C4-2B (cell line): ENCODE measurements around the gene L3MBTL1.
"Not testable (repeated sequence)": the region's sequence is repeated elsewhere in the genome, so short reads cannot be mapped to it uniquely, and the experiment has no call there.

Experiments
- H3K27ac ChIP-seq: fragments of 450-650 bp; 2 replicates; pipeline ENCODE4 v1.5.1; 2017
- ZFX ChIP-seq: fragments of 450-650 bp; IDR thresholded peaks from 2 replicates; pipeline ENCODE4 v1.6.1; 2017
- TF ChIP-seq, protein P1 (sequence below): fragments of 450-650 bp; conservative IDR thresholded peaks from 2 replicates; pipeline ENCODE4 v1.5.1; 2017; ENCODE audit warnings: mild to moderate bottlenecking

L3MBTL1 gene

DNA sequence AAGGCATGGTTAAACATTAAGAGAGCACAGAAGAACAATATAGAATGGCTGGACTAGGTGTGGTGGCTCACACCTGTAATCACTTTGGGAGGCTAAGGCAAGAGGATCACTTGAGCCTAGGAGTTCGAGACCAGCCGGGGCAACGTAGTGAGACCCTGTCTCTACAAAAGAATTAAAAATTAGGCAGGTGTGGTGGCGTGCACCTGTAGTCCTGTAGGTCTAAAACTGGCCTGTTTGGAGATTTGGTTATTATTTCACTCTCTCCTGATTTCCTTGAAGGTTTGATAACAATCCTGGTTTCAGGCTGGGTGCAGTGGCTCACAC is 34.2 kb upstream of the L3MBTL1 start:
- TF ChIP-seq, protein P1, sequence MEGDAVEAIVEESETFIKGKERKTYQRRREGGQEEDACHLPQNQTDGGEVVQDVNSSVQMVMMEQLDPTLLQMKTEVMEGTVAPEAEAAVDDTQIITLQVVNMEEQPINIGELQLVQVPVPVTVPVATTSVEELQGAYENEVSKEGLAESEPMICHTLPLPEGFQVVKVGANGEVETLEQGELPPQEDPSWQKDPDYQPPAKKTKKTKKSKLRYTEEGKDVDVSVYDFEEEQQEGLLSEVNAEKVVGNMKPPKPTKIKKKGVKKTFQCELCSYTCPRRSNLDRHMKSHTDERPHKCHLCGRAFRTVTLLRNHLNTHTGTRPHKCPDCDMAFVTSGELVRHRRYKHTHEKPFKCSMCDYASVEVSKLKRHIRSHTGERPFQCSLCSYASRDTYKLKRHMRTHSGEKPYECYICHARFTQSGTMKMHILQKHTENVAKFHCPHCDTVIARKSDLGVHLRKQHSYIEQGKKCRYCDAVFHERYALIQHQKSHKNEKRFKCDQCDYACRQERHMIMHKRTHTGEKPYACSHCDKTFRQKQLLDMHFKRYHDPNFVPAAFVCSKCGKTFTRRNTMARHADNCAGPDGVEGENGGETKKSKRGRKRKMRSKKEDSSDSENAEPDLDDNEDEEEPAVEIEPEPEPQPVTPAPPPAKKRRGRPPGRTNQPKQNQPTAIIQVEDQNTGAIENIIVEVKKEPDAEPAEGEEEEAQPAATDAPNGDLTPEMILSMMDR: no peak
- TF ChIP-seq ZFX: no peak
- H3K27ac ChIP-seq: no peak overlapping the region

DNA sequence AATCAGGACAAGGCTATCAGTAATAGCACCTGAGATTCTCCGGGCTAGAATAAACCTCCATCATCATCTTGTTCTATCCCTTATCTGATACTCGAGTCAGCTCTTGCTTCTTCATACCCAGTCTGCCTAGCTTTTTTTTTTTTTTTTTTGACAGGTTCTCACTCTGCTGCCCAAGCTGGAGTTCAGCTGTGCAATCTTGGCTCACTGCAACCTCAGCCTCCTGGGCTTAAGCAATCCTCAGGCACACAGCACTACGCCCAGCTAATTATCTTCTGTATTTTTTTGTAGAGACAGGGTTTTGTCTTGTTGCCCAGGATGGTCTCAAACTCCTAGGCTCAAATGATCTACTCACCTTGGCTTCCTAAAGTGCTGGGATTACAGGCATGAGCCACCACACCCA is 30.3 kb upstream of the L3MBTL1 start:
- H3K27ac ChIP-seq: no peak overlapping the region
- TF ChIP-seq, protein P1: no peak
- TF ChIP-seq ZFX: no peak

DNA sequence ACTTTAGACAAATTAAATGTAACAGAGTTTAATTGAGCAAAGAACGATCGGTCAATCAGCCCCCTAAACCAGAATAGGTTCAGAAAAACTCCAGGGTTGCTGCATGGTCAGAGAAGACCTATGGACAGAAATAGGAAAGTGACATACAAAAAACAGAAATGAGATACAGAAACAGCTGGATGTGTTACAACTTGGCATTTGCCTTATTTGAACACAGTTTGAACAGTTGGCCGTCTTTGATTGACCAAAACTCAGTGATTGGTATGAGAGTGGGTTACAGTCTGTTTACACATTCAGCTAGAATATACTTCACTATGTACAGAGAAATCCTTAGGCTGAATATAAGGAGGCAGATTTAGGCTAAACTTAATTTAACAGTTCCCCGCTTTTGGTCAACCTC is 29.9 kb upstream of the L3MBTL1 start:
- TF ChIP-seq, protein P1: no peak
- TF ChIP-seq ZFX: no peak
- no peak overlapping the region for H3K27ac ChIP-seq

DNA sequence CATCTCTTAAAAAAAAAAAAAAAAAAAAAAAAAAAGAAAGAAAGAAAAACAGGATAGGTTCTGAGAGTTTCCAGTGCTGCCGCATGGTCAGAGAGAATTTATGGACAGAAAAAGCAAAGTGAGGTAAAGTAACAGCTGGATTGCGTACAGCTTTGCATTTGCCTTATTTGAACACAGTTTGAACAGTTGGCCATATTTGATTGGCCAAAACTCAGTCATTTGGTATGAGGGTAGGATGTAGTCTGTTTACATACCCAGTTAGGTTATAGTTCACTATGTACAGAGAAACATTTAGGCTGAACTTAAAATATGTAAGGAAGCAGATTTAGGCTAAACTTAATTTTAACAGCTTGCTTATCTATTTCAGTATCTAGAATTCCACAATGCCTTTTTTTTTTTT is 17.5 kb upstream of the L3MBTL1 start:
- H3K27ac ChIP-seq: no peak overlapping the region
- TF ChIP-seq ZFX: no peak
- TF ChIP-seq, protein P1: no peak

DNA sequence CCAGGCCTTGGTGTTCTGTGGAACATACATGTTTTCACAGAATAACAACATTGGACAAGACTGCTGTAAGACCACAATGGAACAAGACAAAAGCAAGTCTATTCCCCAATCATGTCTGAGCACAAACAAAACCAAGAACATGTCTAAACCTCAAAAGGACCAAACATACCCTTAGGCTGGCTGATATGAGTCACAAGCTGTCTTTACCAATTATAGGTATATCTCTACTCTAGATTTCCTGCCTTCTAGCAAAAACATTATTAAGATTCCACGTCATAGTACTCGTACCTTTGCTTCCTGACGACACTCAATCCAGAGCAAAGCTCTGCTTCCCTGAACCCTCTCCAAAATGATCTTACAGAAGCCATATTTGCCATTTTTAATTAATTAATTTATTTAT is 15.4 kb upstream of the L3MBTL1 start:
- TF ChIP-seq, protein P1: no peak
- TF ChIP-seq ZFX: no peak
- no peak overlapping the region for H3K27ac ChIP-seq

DNA sequence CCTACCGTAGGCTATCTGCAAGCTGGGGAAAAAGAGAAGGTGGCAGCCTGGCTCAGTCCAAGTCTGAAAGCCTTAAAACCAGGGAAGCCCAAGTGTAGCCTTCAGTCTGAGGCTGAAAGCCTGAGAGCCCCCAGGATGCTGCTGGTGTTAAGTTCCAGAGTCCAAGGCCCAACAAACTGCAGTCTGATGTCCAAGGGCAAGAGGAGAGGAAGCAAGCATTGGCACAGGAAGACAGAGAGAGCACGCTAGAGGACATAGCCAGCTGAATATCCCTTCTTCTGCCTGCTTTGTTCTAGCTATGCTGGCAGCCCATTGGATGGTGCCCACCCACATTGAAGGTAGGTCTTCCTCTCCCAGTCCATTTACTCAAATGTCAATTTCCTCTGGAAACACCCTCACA is 12.1 kb upstream of the L3MBTL1 start:
- TF ChIP-seq, protein P1: no peak
- no peak for TF ChIP-seq ZFX
- H3K27ac ChIP-seq: no peak overlapping the region

DNA sequence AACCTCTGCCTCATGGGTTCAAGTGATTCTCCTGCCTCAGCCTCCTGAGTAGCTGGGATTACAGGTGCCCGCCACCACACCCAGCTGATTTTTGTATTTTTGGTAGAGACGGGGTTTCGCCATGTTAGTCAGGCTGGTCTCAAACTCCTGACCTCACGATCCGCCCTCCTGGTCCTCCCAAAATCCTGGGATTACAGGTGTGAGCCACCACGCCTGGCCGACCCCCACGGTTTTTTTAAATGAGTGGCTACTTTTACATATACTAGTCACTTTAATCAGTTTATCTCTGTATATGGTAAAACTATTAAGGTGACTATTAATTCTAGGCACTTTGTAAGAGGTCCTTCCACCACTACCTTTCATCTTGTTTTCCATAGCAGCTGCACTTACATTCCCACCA is 5.5 kb upstream of the L3MBTL1 start:
- not testable (repeated sequence) for H3K27ac ChIP-seq

DNA sequence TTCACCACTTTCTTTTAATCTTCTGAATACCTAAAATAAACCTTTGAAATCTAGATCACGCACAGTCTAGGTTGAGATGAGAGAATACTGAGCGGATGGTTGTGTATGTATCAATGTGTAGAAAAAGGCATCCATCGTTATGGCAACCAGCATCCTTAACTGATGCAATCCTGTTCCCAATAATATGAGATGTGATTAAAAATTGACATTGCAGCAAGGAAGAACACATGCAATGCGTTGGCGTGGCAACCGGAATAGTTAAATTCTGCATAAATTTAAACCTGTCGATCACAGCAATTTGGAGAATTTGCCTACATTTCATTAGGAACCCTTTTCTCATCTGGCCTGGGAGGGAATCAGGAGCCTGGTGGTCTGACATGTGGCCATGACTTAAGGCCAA is 1.3 kb upstream of the L3MBTL1 start:
- no peak overlapping the region for H3K27ac ChIP-seq
- TF ChIP-seq ZFX: no peak
- TF ChIP-seq, protein P1: no peak
